CD4-positive, alpha-beta T cell treated with Interleukin-17A for 4 hours (primary cell): ENCODE data around the gene CNDP1.
"Not testable (repeated sequence)": the region's sequence is repeated elsewhere in the genome, so short reads cannot be mapped to it uniquely, and the experiment has no call there.

Experiments
- DNase-seq: peaks from one replicate; pipeline ENCODE4 v3.0.0-alpha.2; 2020; ENCODE audit warnings: mixed read lengths

Gene CNDP1, protein sequence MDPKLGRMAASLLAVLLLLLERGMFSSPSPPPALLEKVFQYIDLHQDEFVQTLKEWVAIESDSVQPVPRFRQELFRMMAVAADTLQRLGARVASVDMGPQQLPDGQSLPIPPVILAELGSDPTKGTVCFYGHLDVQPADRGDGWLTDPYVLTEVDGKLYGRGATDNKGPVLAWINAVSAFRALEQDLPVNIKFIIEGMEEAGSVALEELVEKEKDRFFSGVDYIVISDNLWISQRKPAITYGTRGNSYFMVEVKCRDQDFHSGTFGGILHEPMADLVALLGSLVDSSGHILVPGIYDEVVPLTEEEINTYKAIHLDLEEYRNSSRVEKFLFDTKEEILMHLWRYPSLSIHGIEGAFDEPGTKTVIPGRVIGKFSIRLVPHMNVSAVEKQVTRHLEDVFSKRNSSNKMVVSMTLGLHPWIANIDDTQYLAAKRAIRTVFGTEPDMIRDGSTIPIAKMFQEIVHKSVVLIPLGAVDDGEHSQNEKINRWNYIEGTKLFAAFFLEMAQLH

GRCh38 chr18:74534150-74534969, at the start of gene CNDP1:
Gene CNDP1, plus strand, starts transcription at chr18:74534500. Its CDS starts 168 bp downstream, at chr18:74534668.
- no peak for DNase-seq

- DNase-seq, result no peak
These were observed 48.0 kb upstream of the CNDP1 start for GRCh38 chr18:74486119-74486849.

- no peak for DNase-seq
These were observed 45.9 kb upstream of the CNDP1 start for GRCh38 chr18:74488354-74488753.

DNA sequence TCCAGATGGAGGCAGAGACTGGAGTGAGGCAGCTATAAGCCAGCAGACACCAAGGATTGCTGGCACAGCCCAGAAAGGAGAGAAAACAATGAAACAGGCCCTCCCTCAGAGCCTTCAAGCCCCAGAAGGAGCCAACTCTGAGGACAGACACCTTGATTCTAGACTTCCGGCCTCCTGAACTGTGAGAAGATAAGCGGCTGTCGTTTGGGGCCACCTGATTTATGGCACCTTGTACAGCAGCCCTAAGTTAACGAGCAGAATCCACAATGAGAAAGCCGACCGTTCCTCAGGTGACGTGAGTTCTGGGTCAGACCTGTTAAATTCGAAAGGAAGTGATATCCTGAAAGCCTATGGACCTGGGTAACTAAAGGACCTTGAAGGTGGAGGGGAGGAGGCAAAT, 45.4 kb upstream of the CNDP1 start:
- no peak for DNase-seq

GRCh38 chr18:74489676-74490075, 44.6 kb upstream of the CNDP1 start:
- no peak for DNase-seq

DNA sequence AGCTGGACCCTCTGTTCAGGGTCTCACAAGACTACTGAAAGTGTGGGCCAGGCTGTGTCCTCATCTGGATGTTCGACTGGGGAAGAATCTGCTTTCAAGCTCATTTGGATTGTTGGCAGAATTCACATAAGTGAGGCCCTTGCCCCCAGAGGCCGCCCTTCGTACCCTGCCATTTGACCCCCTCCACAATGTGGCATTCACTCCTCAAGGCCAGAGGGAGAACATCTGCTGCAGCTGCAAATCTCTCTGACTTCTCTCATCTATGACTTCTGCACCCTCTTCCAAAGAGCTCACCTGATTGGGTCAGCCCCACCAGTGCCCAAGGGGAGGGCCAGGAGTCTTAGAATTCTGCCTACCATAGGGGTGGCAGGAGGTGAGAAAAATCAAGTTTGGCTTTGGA, 42.0 kb upstream of the CNDP1 start:
- DNase-seq, result no peak

GRCh38 chr18:74493689-74494088, 40.6 kb upstream of the CNDP1 start:
- DNase-seq, result peak; percentile 72

GRCh38 chr18:74494514-74494913, 39.8 kb upstream of the CNDP1 start:
- DNase-seq, result no peak

GRCh38 chr18:74495581-74496507, 38.5 kb upstream of the CNDP1 start, which contains the start of gene CNDP2:
Gene CNDP2, plus strand, starts transcription at chr18:74496363. Its CDS starts 3,611 bp downstream, at chr18:74499974.
- peak; percentile 100 for DNase-seq

DNA sequence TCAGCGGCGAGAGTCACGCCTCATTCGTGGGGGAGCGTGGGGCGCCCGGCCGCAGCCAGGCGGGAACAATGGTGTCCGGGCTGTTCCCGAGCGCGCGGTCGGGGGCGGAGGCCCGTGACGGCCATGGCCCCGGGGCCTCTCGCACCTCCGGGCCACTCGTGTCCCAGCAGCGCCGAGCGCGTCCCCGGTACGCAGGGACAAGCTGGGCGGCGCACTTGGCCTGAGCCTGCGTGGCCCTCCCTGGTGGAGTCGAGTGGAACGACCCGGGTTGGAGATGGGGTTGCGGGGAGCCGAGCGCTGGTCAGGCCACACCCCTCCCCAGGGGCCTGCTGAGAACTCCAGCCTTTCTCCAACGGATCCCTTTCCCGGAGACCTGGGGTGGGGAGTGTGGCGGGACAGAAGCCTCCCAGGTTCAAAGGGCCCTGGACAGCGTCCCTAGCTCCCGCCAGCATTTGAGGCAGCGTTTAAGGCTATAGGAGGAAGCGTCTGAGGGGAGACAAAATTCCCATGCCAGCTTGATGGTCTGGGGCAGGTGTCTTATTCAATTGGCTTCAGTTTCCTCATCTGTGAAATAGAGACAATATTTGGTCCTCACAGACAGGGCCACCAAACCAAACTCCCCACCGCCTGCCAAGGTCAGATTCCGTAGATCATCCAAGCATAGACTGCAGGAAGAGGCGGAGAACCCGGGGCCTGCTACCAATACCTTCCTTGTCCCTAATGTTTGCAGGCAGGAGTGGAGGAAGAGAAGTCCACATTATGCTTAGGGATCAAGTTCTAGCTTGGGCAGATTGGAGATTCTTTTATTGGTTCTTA, 37.6 kb upstream of the CNDP1 start:
- DNase-seq, result peak; percentile 46

DNA sequence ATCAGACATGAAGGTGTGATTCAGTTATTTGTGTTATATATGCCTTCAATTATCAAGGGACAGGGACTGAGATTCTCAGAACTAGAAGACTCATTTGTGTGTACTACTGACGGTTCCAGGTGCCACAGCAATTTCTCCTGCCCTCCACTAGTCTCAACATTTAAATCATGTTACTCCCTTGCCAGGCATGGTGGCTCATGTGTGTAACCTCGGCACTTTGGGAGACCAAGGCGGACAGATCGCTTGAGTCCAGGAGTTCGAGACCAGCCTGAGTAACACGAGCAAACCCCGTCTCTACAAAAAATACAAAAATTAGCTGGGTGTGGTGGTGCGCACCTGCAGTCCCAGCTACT, 37.0 kb upstream of the CNDP1 start:
- no peak for DNase-seq

DNA sequence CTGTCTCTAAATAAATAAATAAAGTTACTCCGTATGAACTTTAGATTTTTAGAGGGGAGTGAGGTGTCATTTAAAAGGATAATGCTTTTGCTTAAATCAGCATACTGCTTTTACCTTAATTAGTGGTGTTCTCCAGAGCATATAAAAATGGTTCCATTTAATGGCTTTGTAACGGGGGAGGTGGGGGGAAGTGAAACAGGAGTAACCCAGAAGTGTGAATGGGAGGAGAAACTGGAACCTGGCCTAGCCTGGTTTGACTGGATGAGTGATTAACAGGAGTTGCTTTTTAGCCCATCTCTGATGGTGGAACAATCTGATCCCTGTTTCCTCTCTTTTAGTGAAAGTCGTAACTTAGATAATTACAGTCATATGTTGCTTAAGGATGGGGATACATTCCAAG, 36.5 kb upstream of the CNDP1 start:
- no peak for DNase-seq

DNA sequence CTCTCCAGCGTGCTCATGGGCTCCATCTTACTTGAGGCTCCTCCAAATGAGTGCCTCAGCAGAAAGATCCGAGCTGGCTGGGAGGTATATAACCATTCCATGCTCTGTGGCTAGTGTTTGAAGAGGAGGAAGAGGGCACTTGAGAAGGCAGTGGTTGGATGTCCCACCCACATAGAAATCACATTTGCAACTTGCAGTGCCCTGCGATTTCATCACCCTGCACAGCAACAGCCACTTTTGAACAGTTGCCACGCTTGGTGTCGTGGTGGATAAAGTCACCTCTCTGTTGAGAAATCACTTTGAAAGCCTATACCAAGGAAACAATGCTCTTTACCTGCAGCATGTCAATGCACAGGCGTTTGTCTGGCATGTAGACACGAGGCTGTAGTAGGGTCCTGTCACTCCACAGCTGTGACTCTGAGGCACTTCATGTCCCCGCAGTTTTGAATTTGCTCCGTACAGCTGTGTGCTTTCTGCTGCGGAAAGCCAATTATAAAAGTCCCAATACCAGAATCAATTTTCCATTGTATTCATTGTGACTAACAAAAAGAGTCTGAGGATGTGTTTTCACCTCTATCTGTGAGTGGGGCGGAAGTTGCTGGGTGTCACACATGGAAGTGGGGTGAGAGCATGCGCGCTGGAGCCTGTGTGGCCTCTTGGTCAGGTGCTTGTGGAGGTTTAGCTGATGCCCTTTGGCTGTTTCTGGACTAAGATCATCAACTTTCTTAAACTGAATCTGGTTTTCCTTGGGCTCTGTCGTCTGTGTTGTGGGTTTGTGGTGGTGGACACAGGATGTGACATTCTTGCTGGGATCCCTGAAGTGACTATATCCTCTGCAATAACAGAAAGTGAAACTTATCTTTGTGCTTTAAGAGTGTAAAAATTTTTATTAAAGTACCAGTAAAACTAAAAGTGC, 35.3 kb upstream of the CNDP1 start:
- peak; percentile 83 for DNase-seq

DNA sequence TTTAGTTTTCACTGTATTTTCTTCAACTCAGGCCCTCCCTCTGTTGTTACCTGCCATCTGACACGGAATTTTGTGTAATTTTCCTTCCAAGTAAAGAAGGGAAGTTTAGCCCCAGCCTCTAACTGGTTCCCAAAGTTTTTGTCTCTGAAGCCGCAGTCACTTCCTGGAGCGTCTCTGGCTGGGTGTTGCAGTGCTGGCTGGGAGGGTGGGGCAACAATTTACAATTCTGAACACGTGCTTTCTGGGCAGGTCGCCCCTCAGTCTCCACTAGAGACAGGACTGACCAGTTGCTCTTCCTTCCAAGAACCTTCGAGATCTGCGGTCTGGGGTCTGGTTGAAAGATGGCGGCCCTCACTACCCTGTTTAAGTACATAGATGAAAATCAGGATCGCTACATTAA, 34.7 kb upstream of the CNDP1 start:
- DNase-seq, result peak; percentile 57

GRCh38 chr18:74500372-74500771, 33.9 kb upstream of the CNDP1 start:
- DNase-seq, result no peak

- DNase-seq, result not testable (repeated sequence)
These were observed 33.5 kb upstream of the CNDP1 start for GRCh38 chr18:74500774-74501173.

DNA sequence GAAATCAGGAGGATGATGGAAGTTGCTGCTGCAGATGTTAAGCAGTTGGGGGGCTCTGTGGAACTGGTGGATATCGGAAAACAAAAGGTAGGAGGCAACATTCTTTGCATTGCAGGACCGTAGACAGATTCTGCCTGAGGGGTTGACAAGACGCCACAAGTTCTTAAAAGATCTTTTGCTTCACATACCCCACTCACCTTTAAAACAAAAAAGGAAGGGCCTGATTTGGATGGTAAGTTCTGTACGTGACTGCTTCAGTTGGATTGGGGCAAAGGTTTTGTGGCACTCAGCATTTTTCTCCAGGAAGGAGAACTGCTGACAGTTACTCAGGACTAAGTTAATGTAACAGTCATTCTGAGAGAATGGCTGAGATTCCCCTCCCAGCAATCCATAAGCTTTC, 32.9 kb upstream of the CNDP1 start:
- DNase-seq, result no peak

GRCh38 chr18:74503137-74503536, 31.2 kb upstream of the CNDP1 start:
- DNase-seq, result no peak

- no peak for DNase-seq
These were observed 28.5 kb upstream of the CNDP1 start for GRCh38 chr18:74505776-74506175.
